Measurements from ENCODE around the gene PRRT2. TPM values are rescaled to one million over a fixed set of nuclear protein-coding genes. Genes with fewer than 3 reads are reported as not detected.

PRRT2 gene
- total RNA-seq, 4 donors from 2014 or later = 1.4 to 6.0 (median 1.9) TPM; not detected in 1

DNA sequence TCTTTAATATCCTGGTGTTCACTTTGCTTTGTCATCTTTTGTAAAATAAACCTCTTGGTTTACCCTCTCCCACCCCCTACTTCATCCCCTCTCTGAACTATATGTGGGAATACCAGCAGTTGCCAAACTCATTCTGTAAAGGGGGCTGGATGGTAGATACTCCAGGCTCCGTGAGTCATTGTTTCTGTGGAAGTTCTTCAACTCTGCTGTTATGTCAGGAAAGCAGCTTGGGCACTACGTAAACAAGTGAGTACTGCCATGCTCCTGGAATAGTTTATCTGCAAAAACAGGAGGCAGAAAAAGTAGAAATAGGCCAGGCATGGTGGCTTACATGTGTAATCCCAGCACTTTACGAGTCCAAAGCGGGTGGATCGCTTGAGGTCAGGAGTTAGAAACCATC is 25.8 kb downstream of the PRRT2 start:
- DNase-seq = no peak
- 94 to 95% methylated on average over 5 of the region's 5 CpGs for WGBS, 2 donors (ENCODE audit: low coverage in 1 of 2)
- TF ChIP-seq POLR2A (IDR thresholded peaks at IDR 0.05) = no peak
- TF ChIP-seq EP300 (IDR thresholded peaks at IDR 0.05; ENCODE audit: low read depth) = no peak
- TF ChIP-seq, protein P1, sequence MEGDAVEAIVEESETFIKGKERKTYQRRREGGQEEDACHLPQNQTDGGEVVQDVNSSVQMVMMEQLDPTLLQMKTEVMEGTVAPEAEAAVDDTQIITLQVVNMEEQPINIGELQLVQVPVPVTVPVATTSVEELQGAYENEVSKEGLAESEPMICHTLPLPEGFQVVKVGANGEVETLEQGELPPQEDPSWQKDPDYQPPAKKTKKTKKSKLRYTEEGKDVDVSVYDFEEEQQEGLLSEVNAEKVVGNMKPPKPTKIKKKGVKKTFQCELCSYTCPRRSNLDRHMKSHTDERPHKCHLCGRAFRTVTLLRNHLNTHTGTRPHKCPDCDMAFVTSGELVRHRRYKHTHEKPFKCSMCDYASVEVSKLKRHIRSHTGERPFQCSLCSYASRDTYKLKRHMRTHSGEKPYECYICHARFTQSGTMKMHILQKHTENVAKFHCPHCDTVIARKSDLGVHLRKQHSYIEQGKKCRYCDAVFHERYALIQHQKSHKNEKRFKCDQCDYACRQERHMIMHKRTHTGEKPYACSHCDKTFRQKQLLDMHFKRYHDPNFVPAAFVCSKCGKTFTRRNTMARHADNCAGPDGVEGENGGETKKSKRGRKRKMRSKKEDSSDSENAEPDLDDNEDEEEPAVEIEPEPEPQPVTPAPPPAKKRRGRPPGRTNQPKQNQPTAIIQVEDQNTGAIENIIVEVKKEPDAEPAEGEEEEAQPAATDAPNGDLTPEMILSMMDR (IDR thresholded peaks at IDR 0.05) = no peak
- TF ChIP-seq POLR2AphosphoS5 (IDR thresholded peaks at IDR 0.05) = no peak
- no peaks in the 10 kb centered on the region for H3K9me3 ChIP-seq
- H3K27me3 ChIP-seq = no peaks in the 10 kb centered on the region
- intact Hi-C loops (cut with DNase I; ENCODE audit: low total_unique reads) = no loop called here
- no peaks in the 10 kb centered on the region for H3K4me1 ChIP-seq
- in situ Hi-C loops (cut with MboI; ENCODE audit: low pct_ligation_motif_present in 1 of 4, low pct_unique_long_range_greater_than_20kb in 1 of 4, low sequenced_read_pairs in 3 of 4) = no loop called here
- H3K36me3 ChIP-seq = peaks cover 0 to 92% (median 41%) of the 10 kb centered on the region in 4 donors
- H3K27ac ChIP-seq = no peak overlapping the region
- no peak overlapping the region for H3K4me3 ChIP-seq

DNA sequence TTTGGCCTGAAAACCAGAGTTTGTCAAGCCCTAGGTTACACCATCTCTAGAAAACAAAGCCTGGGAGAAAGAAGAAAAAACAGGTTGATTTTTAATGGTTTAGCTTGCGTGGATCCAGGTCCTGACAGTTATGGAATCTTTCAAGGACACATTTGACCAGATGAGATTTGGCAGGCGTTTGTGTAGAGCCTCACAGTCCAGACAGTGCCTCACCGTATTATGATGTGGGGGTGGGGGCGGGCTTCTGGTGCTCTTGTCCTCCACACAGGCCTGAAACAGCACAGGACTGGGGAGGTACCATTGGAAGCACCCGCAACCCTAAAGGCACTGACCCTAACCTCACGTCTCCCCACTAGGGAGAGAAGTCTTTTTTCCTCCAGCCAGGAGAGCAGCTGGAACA is 27.8 kb downstream of the PRRT2 start:
- Histone ChIP-seq H3K4me3 (no peak overlapping the region), H3K4me1 (no peaks in the 10 kb centered on the region), H3K27me3 (no peaks in the 10 kb centered on the region), H3K9me3 (no peaks in the 10 kb centered on the region), H3K36me3 (peaks cover 0 to 83% (median 36%) of the 10 kb centered on the region in 4 donors), H3K27ac (no peak overlapping the region)
- intact Hi-C loops (cut with DNase I; ENCODE audit: low total_unique reads) = no loop called here
- WGBS, 2 donors (ENCODE audit: low coverage in 1 of 2) = 84 to 93% methylated on average over 3 to 6 of the region's 6 CpGs
- TF ChIP-seq POLR2AphosphoS5 (IDR thresholded peaks at IDR 0.05) (no peak), POLR2A (IDR thresholded peaks at IDR 0.05) (no peak), EP300 (IDR thresholded peaks at IDR 0.05; ENCODE audit: low read depth) (no peak)
- TF ChIP-seq, protein P1 (IDR thresholded peaks at IDR 0.05) = no peak
- no peak for DNase-seq
- in situ Hi-C loops (cut with MboI; ENCODE audit: low pct_ligation_motif_present in 1 of 4, low pct_unique_long_range_greater_than_20kb in 1 of 4, low sequenced_read_pairs in 3 of 4) = loop anchor here in 1 of 4 donors (10.0 kb wide), 1 partner anchor 145 kb away; no protein-coding TSS in a partner anchor

DNA sequence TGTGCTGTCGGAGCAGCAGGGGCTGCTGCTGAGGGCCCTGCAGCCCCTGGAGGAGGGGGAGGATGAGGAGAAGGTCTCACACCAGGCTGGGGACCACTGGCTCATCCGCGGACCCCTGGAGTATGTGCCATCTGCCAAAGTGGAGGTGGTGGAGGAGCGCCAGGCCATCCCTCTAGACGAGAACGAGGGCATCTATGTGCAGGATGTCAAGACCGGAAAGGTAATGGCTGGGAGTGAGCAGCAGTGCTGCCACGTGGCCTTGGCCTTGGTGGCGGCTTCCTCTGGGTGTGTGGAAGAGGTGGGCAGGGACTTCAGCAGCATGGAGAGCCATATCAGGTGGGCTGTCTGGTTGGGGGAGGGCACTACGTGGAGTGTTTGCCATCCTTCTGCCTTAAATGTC is 28.2 kb downstream of the PRRT2 start:
- Histone ChIP-seq H3K27ac (no peak overlapping the region), H3K36me3 (peaks cover 0 to 83% (median 36%) of the 10 kb centered on the region in 4 donors), H3K4me3 (no peak overlapping the region), H3K9me3 (no peaks in the 10 kb centered on the region), H3K4me1 (no peaks in the 10 kb centered on the region), H3K27me3 (no peaks in the 10 kb centered on the region)
- in situ Hi-C loops (cut with MboI; ENCODE audit: low pct_ligation_motif_present in 1 of 4, low pct_unique_long_range_greater_than_20kb in 1 of 4, low sequenced_read_pairs in 3 of 4) (loop anchor here in 1 of 4 donors (10.0 kb wide), 1 partner anchor 145 kb away; no protein-coding TSS in a partner anchor), intact Hi-C loops (cut with DNase I; ENCODE audit: low total_unique reads) (no loop called here)
- no peak for TF ChIP-seq EP300 (IDR thresholded peaks at IDR 0.05; ENCODE audit: low read depth)
- TF ChIP-seq, protein P1 (IDR thresholded peaks at IDR 0.05) = no peak
- TF ChIP-seq POLR2AphosphoS5 (IDR thresholded peaks at IDR 0.05) = no peak
- no peak for DNase-seq
- WGBS, 2 donors (ENCODE audit: low coverage in 1 of 2) = 87% methylated on average over 10 of the region's 10 CpGs; no CpG with 5 or more reads in 1 of the 2 donors

DNA sequence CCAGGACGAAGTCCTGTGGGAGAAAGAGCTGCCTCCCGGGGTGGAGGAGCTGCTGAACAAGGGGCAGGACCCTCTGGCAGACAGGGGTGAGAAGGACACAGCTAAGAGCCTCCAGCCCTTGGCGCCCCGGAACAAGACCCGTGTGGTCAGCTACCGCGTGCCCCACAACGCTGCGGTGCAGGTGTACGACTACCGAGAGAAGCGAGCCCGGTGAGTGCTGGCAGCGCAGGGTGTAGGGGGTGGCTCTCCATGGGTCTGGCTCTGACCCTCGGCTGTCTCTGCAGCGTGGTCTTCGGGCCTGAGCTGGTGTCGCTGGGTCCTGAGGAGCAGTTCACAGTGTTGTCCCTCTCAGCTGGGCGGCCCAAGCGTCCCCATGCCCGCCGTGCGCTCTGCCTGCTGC is 29.6 kb downstream of the PRRT2 start:
- intact Hi-C loops (cut with DNase I; ENCODE audit: low total_unique reads) (no loop called here), in situ Hi-C loops (cut with MboI; ENCODE audit: low pct_ligation_motif_present in 1 of 4, low pct_unique_long_range_greater_than_20kb in 1 of 4, low sequenced_read_pairs in 3 of 4) (loop anchor here in 1 of 4 donors (10.0 kb wide), 1 partner anchor 147 kb away; no protein-coding TSS in a partner anchor)
- DNase-seq = no peak
- Histone ChIP-seq H3K4me1 (no peaks in the 10 kb centered on the region), H3K27ac (no peak overlapping the region), H3K27me3 (no peaks in the 10 kb centered on the region), H3K9me3 (no peaks in the 10 kb centered on the region), H3K4me3 (no peak overlapping the region), H3K36me3 (peaks cover 0 to 85% (median 37%) of the 10 kb centered on the region in 4 donors)
- WGBS, 2 donors (ENCODE audit: low coverage in 1 of 2) = 80 to 94% methylated on average over 2 to 20 of the region's 23 CpGs
- TF ChIP-seq EP300 (IDR thresholded peaks at IDR 0.05; ENCODE audit: low read depth) (no peak), POLR2A (IDR thresholded peaks at IDR 0.05) (no peak), POLR2AphosphoS5 (IDR thresholded peaks at IDR 0.05) (no peak)
- TF ChIP-seq, protein P1 (IDR thresholded peaks at IDR 0.05) = no peak

All from transverse colon (tissue), 4 donors.